Kidney epithelial cell (primary cell): ENCODE data around the gene REV3L. TPM values are rescaled to one million over a fixed set of nuclear protein-coding genes. Genes with fewer than 3 reads are reported as not detected.
"Not testable (repeated sequence)": the region's sequence is repeated elsewhere in the genome, so short reads cannot be mapped to it uniquely, and the experiment has no call there.

Experiments
- DNase-seq: peaks from one replicate; pipeline ENCODE4 v3.0.0-alpha.2; 2010; ENCODE audit warnings: low read depth
- H3K27me3 ChIP-seq: 2 replicates; pipeline ENCODE4 v1.6.0; 2011; ENCODE audit warnings: low read length; ENCODE audit not compliant: control insufficient read depth, insufficient read depth
- H3K36me3 ChIP-seq: 2 replicates; pipeline ENCODE4 v1.5.1; 2011; ENCODE audit warnings: low read length; ENCODE audit not compliant: control insufficient read depth, insufficient read depth
- H3K4me3 ChIP-seq: 2 replicates; pipeline ENCODE4 v1.5.1; 2011; ENCODE audit warnings: low read depth, mild to moderate bottlenecking, control low read depth, low read length
- total RNA-seq: library from RNA; depleted of rRNA; stranded (reverse); fragments of >200 nt; gene quantifications from 2 replicates; pipeline ENCODE4 v1.2.3, GENCODE V29; 2015
- TF ChIP-seq, protein P1 (sequence below): IDR thresholded peaks from 2 replicates; pipeline ENCODE4 v1.5.1; 2011; ENCODE audit warnings: mild to moderate bottlenecking, moderate library complexity, low read length, control low read depth, inconsistent platforms; ENCODE audit not compliant: insufficient read depth, poor library complexity, severe bottlenecking

The REV3L gene
- total RNA-seq, 1 donor from 2014 or later, result 35.7 TPM

DNA sequence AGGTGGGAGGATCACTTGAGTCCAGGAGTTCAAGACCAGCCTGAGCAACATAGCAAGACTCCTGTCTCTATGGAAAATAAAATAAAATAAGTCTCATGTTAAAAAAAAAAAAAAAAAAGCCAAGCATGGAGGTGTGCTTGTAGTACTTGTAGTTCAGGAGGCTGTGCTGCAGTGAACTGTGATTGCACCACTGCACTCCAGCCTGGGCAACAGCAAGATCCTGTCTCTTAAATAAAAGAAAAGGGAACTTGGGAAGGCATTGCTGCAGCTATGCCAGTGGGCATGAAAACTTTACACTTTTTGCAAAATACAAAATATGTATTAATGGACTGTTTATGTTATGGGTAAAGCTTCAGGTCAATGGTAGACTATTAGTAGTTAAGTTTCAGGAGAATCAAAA, 37.5 kb upstream of the REV3L start:
- Histone ChIP-seq H3K36me3 (no peaks in the 10 kb centered on the region), H3K4me3 (no peak overlapping the region), H3K27me3 (no peaks in the 10 kb centered on the region)
- DNase-seq, result no peak
- TF ChIP-seq, protein P1, sequence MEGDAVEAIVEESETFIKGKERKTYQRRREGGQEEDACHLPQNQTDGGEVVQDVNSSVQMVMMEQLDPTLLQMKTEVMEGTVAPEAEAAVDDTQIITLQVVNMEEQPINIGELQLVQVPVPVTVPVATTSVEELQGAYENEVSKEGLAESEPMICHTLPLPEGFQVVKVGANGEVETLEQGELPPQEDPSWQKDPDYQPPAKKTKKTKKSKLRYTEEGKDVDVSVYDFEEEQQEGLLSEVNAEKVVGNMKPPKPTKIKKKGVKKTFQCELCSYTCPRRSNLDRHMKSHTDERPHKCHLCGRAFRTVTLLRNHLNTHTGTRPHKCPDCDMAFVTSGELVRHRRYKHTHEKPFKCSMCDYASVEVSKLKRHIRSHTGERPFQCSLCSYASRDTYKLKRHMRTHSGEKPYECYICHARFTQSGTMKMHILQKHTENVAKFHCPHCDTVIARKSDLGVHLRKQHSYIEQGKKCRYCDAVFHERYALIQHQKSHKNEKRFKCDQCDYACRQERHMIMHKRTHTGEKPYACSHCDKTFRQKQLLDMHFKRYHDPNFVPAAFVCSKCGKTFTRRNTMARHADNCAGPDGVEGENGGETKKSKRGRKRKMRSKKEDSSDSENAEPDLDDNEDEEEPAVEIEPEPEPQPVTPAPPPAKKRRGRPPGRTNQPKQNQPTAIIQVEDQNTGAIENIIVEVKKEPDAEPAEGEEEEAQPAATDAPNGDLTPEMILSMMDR, result no peak

DNA sequence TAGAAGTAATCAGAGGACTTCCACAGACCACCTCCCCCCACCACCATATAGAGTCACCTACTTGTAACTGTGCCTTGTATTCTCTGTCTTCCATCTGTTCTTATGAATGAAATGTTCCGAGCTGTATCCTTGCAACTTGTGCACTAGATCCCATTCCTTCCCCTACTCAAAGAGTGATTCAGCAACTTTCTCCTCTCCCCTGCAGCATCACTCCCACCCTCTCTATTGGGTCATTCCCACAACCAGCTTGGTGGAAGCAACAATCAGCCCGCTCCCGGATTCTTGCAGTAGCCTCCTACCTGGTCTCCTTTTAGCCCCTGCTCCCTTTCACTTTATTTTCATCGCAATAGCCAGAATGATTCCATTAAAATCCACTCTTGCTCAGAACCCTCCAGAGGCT, 34.9 kb upstream of the REV3L start:
- Histone ChIP-seq H3K36me3 (no peaks in the 10 kb centered on the region), H3K27me3 (no peaks in the 10 kb centered on the region)
- TF ChIP-seq, protein P1, result no peak

DNA sequence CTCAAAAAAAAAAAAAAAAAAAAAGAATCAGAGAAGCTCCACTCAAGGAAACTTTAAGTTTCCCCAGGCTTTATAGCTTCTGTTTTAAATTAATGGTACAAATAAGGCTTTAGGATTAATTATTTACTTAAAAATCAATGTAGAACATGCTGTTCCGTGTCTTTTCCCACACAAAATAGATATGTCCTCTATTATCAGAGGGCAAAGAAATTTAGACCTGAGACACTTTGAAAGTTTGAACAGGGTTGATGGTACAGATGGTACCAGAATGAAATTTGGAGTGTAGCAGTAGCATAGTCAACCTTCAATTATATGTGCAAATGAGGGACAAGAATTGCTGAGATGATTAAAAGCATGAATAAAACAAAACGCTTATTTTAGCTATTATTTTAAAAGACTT, 32.2 kb upstream of the REV3L start:
- TF ChIP-seq, protein P1, result no peak

More for the DNA sequence above, 34.9 kb upstream of the REV3L start:
- no peak for DNase-seq
- no peak overlapping the region for H3K4me3 ChIP-seq

DNA sequence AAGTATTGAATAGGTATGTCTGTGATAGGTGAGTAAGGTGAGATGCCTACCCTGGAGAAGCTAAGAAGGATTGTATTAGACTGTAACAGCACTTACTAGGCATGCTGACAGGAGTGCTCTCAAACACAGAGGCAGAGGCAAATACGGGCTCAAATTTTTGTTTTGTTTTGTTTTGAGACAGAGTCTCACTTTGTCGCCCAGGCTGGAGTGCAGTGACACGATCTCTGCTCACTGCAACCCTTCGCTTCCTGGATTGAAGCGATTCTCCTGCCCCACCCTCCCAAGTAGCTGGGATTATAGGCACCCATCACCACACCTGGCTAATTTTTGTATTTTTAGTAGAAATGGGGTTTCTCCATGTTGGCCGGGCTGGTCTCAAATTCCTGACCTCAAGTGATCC, 31.5 kb upstream of the REV3L start:
- not testable (repeated sequence) for DNase-seq, H3K4me3 ChIP-seq, H3K36me3 ChIP-seq, H3K27me3 ChIP-seq

More for the DNA sequence above, 32.2 kb upstream of the REV3L start:
- DNase-seq, result no peak
- no peak overlapping the region for H3K4me3 ChIP-seq
- no peaks in the 10 kb centered on the region for H3K27me3 ChIP-seq
- no peaks in the 10 kb centered on the region for H3K36me3 ChIP-seq

DNA sequence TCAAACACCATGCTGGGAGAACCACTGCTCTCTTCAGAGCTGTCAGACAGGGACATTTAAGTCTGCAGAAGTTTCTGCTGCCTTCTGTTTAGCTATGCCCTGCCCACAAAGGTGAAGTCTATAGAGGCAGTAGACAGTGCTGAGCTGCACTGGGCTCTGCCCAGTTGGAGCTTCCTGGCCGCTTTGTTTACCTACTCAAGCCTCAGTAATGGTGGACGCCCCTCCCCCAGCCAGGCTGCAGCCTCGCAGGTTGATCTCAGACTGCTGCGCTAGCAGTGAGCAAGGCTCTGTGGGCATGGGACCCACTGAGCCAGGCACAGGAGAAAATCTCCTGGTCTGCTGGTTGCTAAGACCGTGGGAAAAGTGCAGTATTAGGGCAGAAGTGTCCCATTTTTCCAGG, 24.2 kb upstream of the REV3L start:
- not testable (repeated sequence) for DNase-seq, H3K27me3 ChIP-seq, H3K4me3 ChIP-seq

DNA sequence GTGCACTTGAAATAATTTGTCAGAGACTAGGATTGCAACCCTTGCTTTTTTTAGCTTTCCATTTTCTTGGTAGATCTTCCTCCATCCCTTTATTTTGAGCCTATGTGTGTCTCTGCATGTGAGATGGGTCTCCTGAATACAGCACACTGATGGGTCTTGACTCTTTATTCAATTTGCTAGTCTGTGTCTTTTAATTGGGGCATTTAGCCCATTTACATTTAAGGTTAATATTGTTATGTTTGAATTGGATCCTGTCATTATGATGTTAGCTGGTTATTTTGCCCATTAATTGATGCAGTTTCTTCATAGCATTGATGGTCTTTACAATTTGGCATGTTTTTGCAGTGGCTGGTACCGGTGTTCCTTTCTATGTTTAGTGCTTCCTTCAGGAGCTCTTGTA, 22.5 kb upstream of the REV3L start:
- not testable (repeated sequence) for DNase-seq

More for the DNA sequence above, 24.2 kb upstream of the REV3L start:
- H3K36me3 ChIP-seq, result not testable (repeated sequence)

DNA sequence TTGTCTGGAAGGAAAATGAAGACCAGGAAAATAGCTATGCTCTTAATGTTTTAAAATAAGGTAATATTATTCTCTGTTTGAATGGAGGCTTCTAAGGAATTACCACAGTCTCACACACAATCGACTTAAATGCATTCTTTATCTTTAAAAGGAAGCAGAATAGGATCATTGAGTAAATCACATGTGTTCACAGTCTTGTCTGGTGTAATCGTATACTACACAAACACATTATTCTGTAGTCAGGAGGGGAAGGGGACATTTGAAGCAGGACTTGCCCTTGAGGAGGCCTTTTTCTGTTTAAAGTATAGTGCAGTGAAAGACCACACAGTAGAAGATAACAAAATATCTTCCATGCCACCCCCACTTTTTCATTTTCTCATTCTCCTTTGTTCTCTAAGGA, 20.6 kb upstream of the REV3L start:
- Histone ChIP-seq H3K27me3 (no peaks in the 10 kb centered on the region), H3K36me3 (no peaks in the 10 kb centered on the region), H3K4me3 (no peak overlapping the region)
- DNase-seq, result no peak
- TF ChIP-seq, protein P1, result no peak

More for the DNA sequence above, 22.5 kb upstream of the REV3L start:
- not testable (repeated sequence) for H3K4me3 ChIP-seq, H3K36me3 ChIP-seq, H3K27me3 ChIP-seq
